Activated CD4-positive, alpha-beta T cell treated with anti-CD3 and anti-CD28 coated beads for 36 hours (primary cell): ENCODE data around the gene KRT71. TPM values are rescaled to one million over a fixed set of nuclear protein-coding genes. Genes with fewer than 3 reads are reported as not detected.

Experiments
- ATAC-seq: fragments of 200-7000 bp; cut with Tn5 transposase; one replicate; pipeline ENCODE4 v1.10.0; 2021; ENCODE audit warnings: mild to moderate bottlenecking, moderate library complexity
- CTCF ChIA-PET: fragments of 350-600 bp; sonication (Branson Sonifier 250); formaldehyde crosslinking; loops from one replicate; lab custom pipeline; 2021; ENCODE audit warnings: antibody characterized with exemption; lab: Charles Lee
- POLR2A ChIA-PET: fragments of 350-600 bp; sonication (Branson Sonifier 250); formaldehyde crosslinking; loops from one replicate; lab custom pipeline; 2021; ENCODE audit warnings: antibody characterized with exemption, inconsistent platforms; lab: Charles Lee
- DNase-seq: peaks from one replicate; pipeline ENCODE4 v3.0.0-alpha.2; 2020
- H3K27ac Mint-ChIP-seq: one replicate; pipeline ENCODE4 v1.8.0; 2021; ENCODE audit warnings: mixed read lengths
- H3K27me3 Mint-ChIP-seq: one replicate; pipeline ENCODE4 v1.8.0; 2021; ENCODE audit warnings: mixed read lengths
- H3K36me3 Mint-ChIP-seq: one replicate; pipeline ENCODE4 v1.8.0; 2021; ENCODE audit warnings: low read depth, mixed read lengths
- H3K4me1 Mint-ChIP-seq: one replicate; pipeline ENCODE4 v1.8.0; 2021; ENCODE audit warnings: mixed read lengths
- H3K4me3 Mint-ChIP-seq: one replicate; pipeline ENCODE4 v1.8.0; 2021; ENCODE audit warnings: mild to moderate bottlenecking, moderate library complexity, mixed read lengths
- H3K9me3 Mint-ChIP-seq: one replicate; pipeline ENCODE4 v1.8.0; 2021; ENCODE audit warnings: low read depth, mixed read lengths
- intact Hi-C, 2 experiments: fragments of 100-400 bp; cut with DNase I in 1 of 2; cut with micrococcal nuclease in 1 of 2; formaldehyde crosslinking; loops; one replicate each; pipeline versions ENCODE4 v1.14.2 to v1.15.1; 2022 to 2024; cut with DNase I, micrococcal nuclease
- total RNA-seq, 2 experiments: library from RNA; stranded (reverse); gene quantifications; one replicate each; pipeline ENCODE4 v1.2.3, GENCODE V29; 2021

The KRT71 gene
- total RNA-seq, 2 experiments from 2014 or later: not detected

DNA sequence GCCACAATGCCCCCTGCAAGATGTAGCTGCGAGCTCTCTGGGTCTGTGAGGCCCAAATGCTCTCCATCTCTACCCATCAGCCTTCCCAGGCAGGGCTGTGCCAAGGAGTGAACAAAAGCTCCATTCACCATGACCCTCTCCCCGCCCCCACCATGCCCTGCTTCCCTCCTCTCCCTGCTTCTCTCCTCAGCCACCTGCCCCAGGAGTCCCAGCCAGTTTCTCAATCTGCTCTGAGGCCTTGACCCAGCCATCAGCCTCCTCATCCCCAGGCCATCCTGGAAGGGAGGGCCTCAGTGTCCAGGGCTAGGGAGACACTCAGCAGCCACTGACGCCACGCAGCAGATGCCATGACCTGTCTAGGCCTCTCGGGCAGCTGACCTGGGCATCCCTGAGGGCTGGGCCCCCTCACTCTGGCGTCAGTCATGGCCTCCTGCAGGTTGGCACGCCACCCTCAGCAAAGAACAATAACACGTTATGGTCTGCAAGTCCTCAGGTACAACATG, 24.3 kb downstream of the KRT71 start:
- H3K27ac Mint-ChIP-seq: no peak overlapping the region
- CTCF ChIA-PET: no interaction called here

DNA sequence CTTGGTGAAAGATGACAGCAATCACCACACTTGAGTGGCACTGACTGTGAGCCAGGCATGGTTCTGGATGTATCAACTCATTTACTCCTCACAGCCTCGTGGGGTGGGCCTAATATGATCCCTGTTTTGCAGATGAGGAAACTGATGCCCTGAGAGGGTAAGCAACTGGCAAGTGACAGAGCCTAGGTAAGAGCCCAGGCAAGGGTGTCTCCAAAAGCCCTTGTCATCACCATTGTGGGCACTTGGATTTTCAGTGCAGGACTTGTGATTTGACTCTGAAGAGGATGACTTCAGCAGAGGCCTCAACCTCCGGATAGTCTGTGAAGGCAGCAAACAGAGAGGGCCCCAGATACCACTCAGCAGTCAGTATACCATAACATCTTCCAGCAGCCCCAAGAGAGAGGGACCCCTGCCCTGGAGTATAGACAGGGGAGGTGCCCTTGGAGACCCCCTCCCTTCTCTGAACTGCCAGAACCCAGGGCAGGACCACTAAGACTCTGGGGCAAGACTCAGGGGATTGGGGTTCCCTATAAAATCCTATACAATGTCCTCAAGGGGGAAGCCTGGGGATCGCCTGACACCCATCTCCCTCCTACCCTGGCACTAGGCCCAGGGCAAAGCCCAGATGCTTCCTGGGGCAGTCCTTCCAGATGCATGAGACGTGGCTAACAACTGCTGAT, 25.7 kb downstream of the KRT71 start:
- ChIA-PET CTCF (no interaction called here), POLR2A (no interaction called here)
- Mint-ChIP-seq H3K4me3 (no peak overlapping the region), H3K27ac (no peak overlapping the region), H3K36me3 (no peaks in the 10 kb centered on the region), H3K27me3 (no peaks in the 10 kb centered on the region), H3K9me3 (no peaks in the 10 kb centered on the region), H3K4me1 (no peaks in the 10 kb centered on the region)
- intact Hi-C loops: no loop called here
- DNase-seq (no peak), ATAC-seq (no peak)

More for the DNA sequence above, 24.3 kb downstream of the KRT71 start:
- H3K9me3 Mint-ChIP-seq: no peaks in the 10 kb centered on the region
- H3K27me3 Mint-ChIP-seq: no peaks in the 10 kb centered on the region
- no peaks in the 10 kb centered on the region for H3K4me1 Mint-ChIP-seq
- DNase-seq: no peak
- H3K4me3 Mint-ChIP-seq: no peak overlapping the region
- POLR2A ChIA-PET: no interaction called here
- no peak for ATAC-seq
- intact Hi-C loops: no loop called here
- H3K36me3 Mint-ChIP-seq: no peaks in the 10 kb centered on the region

DNA sequence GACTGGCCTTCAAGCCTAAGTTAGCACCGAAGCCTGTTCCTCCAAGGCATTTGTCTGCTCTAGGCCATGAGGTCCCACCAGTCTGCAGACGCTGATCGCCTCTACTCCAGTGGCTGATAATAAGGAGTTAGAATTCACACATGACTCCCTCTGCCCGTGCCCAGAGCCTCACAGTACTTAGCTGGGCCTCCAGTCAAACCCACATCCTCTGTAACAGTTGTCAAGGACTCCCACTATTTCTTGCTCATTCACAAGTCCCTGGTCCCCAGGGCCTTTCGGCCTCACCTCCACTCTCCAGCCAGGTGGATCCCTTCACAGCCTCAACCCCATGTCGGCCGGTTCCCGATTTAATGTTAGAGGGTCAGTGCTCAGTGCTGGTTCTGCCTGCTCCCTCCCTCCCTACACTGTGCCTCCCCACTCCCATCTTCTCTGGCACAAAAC, 26.4 kb downstream of the KRT71 start:
- intact Hi-C loops: no loop called here
- no peaks in the 10 kb centered on the region for H3K9me3 Mint-ChIP-seq
- H3K27ac Mint-ChIP-seq: no peak overlapping the region
- no peaks in the 10 kb centered on the region for H3K4me1 Mint-ChIP-seq
- ATAC-seq (no peak), DNase-seq (no peak)
- H3K4me3 Mint-ChIP-seq: no peak overlapping the region
- ChIA-PET POLR2A (no interaction called here), CTCF (no interaction called here)
- no peaks in the 10 kb centered on the region for H3K36me3 Mint-ChIP-seq
- H3K27me3 Mint-ChIP-seq: no peaks in the 10 kb centered on the region

DNA sequence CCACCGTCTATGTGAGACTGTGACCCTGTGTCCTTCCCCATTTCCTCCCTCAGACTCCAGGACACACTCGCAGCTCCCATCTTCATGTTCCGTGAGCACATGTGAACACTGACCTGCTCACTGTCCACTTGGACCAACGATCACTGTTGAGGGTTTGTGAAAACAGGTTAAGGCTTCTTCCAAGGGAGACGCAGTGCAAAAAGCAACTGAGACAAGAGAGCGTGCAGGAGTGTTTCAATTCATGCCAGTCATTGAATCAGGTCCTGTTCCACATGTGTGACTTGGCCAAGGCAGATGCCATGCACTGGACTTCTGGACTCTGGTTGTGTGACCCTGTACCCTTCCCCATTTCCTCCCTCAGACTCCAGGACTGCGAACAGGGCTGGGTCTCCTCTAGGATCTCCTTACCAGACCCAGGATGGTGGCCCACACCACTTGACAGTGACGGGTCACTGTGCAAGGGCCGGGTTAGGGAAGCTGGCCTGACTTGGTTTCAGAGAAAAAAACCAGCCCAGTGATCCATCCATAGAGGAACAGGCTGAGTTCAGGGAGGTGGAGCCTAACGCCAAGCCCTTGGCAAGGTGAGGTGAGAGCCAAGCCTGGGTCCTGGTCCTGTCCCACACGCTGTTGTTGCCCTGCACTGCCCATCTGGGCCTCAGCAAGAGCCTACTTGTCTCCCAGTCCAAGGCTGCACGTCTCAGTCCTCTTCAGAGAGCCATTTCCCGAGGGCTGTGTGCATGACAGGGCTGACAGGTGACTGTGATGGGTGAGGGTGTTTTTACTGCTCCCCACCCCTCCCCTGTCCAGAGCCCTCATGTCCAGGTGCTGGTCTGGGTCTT, 27.1 kb downstream of the KRT71 start:
- no peak for ATAC-seq
- Mint-ChIP-seq H3K4me1 (no peaks in the 10 kb centered on the region), H3K9me3 (no peaks in the 10 kb centered on the region), H3K36me3 (no peaks in the 10 kb centered on the region), H3K27me3 (no peaks in the 10 kb centered on the region), H3K4me3 (no peak overlapping the region), H3K27ac (no peak overlapping the region)
- DNase-seq: no peak
- ChIA-PET POLR2A (no interaction called here), CTCF (interaction anchor here (0.5 kb wide), 1 partner anchor 633 kb away, joined by 3 read pairs; no protein-coding TSS in a partner anchor)
- intact Hi-C loops: no loop called here

DNA sequence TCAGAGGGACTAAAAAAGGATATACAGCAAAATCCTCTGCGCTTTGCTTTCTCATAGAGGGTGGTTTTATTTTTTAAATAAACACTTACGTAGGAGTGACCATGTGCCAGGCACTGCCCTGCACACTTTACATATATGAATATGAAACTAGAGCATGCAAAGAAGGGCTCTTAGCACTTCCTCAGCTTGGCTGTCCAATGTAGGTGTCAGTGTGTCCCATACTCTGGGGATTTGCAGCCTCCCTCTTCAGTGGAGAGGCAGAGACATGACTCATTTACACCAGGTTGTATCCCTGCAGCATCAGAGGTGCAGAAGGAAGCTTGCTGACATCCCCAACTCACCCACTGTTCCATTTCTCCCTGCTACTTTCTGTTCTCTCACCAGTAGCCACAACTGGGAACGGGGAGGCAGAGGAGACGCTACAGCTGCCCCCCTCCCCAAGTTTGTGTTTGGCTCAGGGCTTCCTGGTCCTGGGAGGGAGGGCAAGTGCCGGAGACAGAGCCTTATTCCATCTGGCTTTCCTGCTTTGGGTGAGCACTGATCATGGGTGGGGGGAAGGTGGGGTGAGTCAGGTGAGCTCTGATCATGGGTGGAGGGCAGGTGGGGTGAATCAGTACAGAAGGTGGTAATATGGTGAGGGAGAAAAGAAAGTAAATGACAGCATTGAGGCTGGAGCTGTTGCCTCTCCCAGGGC, 27.9 kb downstream of the KRT71 start:
- DNase-seq (no peak), ATAC-seq (no peak)
- no peaks in the 10 kb centered on the region for H3K36me3 Mint-ChIP-seq
- intact Hi-C loops: no loop called here
- ChIA-PET POLR2A (no interaction called here), CTCF (interaction anchor here (0.5 kb wide), 1 partner anchor 632 kb away, joined by 3 read pairs; no protein-coding TSS in a partner anchor)
- no peak overlapping the region for H3K4me3 Mint-ChIP-seq
- no peaks in the 10 kb centered on the region for H3K9me3 Mint-ChIP-seq
- no peaks in the 10 kb centered on the region for H3K27me3 Mint-ChIP-seq
- no peak overlapping the region for H3K27ac Mint-ChIP-seq
- H3K4me1 Mint-ChIP-seq: no peaks in the 10 kb centered on the region

DNA sequence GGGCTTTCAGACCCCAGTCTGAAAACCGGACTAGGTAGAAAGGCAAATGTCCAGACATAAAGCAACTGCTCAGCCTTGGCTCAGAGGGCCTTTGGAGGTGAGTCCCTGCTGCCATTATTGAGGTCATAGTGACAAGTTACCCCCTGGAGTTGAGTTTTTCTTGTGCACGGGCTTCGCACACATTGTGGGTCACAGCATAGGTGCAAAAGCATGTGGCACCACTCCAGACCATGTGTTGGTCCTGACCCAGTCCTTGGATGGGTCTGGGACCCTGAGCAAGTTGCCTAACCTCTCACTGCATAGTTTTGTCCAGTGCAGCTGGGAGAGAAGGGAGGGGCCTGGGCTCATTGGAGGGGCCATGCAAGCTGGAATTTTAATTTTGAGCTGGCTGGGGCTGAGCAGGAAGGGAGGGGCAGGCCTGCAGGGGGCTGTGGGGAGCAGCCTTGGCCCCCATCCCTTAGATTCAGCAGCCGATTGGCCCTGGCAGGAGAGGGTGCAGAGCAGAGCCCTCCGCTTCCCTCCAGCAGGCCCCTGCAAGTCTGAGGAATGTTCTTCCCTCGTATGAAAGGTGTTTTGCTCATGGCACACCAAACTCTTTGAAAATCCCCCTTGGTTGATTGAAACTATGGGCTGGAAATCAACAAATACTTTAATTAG, 28.6 kb downstream of the KRT71 start:
- ChIA-PET CTCF (interaction anchor here (0.6 kb wide), 1 partner anchor 946 kb away, joined by 3 read pairs; no protein-coding TSS in a partner anchor), POLR2A (no interaction called here)
- H3K9me3 Mint-ChIP-seq: no peaks in the 10 kb centered on the region
- DNase-seq: no peak
- H3K4me1 Mint-ChIP-seq: no peaks in the 10 kb centered on the region
- H3K27me3 Mint-ChIP-seq: no peaks in the 10 kb centered on the region
- no peaks in the 10 kb centered on the region for H3K36me3 Mint-ChIP-seq
- no peak for ATAC-seq
- no peak overlapping the region for H3K4me3 Mint-ChIP-seq
- intact Hi-C loops: no loop called here
- H3K27ac Mint-ChIP-seq: no peak overlapping the region

DNA sequence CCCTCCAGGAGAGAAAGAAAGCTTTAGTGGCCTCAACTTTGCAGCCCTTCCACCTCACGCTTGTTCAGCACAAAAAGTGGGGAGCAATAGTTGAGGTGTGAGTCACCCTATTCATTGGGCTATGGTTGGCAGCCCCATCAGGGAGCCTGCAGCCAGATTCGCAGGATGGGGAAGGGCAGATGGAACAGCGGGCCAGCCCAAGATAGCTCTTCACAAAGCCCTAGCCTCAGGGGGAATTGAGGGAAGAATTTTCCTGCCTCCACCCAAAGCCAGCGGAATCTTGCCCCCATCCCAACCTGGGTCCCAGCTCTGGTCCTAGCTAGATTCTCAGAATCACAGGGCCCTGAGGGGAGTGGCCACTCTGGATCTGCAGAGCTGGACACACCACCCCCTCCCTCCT, 29.1 kb downstream of the KRT71 start:
- no peak overlapping the region for H3K27ac Mint-ChIP-seq
- no peaks in the 10 kb centered on the region for H3K9me3 Mint-ChIP-seq
- ChIA-PET CTCF (interaction anchor here (0.6 kb wide), 1 partner anchor 946 kb away, joined by 3 read pairs; no protein-coding TSS in a partner anchor), POLR2A (no interaction called here)
- ATAC-seq (no peak), DNase-seq (no peak)
- no peaks in the 10 kb centered on the region for H3K36me3 Mint-ChIP-seq
- no peaks in the 10 kb centered on the region for H3K27me3 Mint-ChIP-seq
- no peaks in the 10 kb centered on the region for H3K4me1 Mint-ChIP-seq
- no peak overlapping the region for H3K4me3 Mint-ChIP-seq
- intact Hi-C loops: no loop called here

DNA sequence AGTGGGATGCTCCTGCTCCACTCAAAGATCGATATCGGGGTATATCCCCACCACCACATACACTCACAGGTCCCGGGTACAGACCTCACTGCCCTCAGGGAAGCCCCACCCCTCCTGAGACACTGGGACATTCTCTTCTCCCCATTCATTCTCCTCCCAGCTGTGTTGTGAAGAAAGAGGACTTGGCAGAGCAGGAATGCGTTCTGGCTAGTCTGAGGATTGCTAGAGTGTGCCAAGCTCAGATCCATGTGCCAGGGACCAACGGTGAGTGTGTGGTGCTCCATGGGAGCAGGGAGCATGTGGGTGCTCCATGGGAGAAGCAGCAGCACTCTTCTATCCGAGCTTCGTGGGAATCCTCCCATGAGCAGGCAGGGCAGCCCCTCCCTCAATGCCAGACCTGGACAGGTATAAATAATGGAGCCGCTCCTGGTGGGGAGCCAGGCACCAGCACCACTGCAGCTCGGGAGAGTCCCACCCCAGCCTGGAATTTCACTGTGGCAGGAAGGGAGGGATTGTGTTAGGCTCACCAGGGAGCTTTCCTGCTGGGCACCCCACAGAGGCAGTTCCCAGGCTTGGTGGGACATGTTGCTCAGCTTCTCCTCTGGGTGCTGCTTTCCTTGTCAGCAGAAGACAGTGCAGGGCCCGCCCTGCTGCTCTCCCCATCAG, 30.5 kb downstream of the KRT71 start:
- Mint-ChIP-seq H3K4me3 (no peak overlapping the region), H3K4me1 (no peaks in the 10 kb centered on the region), H3K27me3 (no peaks in the 10 kb centered on the region), H3K9me3 (no peaks in the 10 kb centered on the region), H3K27ac (no peak overlapping the region), H3K36me3 (no peaks in the 10 kb centered on the region)
- intact Hi-C loops: no loop called here
- ATAC-seq: no peak
- DNase-seq: no peak
- ChIA-PET CTCF (interaction anchor here (1.0 kb wide), 1 partner anchor 243 kb away, joined by 4 read pairs; no protein-coding TSS in a partner anchor), POLR2A (no interaction called here)

DNA sequence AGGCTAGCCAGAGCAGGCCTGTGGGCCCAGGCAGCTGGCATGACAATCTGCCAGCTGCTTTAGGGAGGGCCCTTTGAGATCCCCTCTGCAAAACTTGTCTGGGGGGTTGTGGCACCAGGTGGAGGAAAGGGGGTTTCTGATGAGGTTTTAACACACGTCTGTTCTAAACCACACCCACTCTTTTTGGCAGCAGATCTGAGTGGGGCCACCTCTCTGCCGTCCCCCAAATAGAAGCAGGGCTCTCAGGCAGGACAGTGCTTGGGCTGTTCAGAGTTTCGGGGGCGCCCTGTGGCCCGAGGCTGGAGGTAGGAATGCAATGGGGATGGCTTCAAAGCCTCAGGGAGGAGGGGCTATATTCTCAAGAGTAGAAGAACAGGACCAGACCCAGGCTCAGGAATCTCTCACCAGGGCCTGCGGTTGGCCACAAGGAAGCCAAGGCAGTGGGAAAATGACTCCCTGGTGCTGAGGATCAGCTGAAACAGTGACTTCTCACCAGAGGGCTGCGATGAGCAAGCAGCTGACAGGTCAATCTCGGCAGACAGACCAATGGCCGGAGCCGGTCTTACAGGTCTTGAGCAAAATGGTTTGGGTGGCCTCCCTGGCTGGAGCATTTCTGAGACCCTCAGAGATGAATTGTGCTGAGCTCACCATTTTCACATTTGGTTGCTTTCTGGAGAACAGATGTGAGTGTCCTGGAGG, 31.2 kb downstream of the KRT71 start:
- ChIA-PET CTCF (interaction anchor here (1.0 kb wide), 1 partner anchor 243 kb away, joined by 4 read pairs; no protein-coding TSS in a partner anchor), POLR2A (no interaction called here)
- no peaks in the 10 kb centered on the region for H3K4me1 Mint-ChIP-seq
- no peak for DNase-seq
- no peaks in the 10 kb centered on the region for H3K36me3 Mint-ChIP-seq
- no peaks in the 10 kb centered on the region for H3K9me3 Mint-ChIP-seq
- ATAC-seq: no peak
- H3K27me3 Mint-ChIP-seq: no peaks in the 10 kb centered on the region
- no peak overlapping the region for H3K27ac Mint-ChIP-seq
- H3K4me3 Mint-ChIP-seq: no peak overlapping the region
- intact Hi-C loops: no loop called here

DNA sequence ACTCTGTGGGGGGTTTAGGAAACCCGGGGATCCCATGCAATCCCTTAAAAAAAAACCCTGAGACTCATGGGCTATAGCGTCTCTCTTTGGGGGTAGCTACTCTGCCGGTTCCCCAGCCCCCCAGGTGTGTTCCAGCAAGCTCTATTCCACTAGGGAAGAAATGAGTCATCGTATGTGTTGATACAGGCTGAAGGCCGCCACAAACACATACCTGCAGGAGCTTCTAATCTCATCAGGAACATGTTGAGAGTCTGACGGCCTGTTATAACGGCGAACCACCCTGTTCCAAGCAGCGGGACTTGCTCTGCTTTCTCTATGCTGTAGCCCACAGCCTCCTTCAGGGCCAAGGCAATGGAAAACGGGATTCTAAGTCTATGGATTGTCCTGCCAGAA, 31.8 kb downstream of the KRT71 start:
- CTCF ChIA-PET: no interaction called here

More for the DNA sequence above, 31.8 kb downstream of the KRT71 start:
- H3K36me3 Mint-ChIP-seq: no peaks in the 10 kb centered on the region
- POLR2A ChIA-PET: no interaction called here
- no peaks in the 10 kb centered on the region for H3K27me3 Mint-ChIP-seq
- no peak overlapping the region for H3K4me3 Mint-ChIP-seq
- H3K27ac Mint-ChIP-seq: no peak overlapping the region
- no peak for ATAC-seq
- no peaks in the 10 kb centered on the region for H3K4me1 Mint-ChIP-seq
- H3K9me3 Mint-ChIP-seq: no peaks in the 10 kb centered on the region
- intact Hi-C loops: no loop called here
- no peak for DNase-seq
